ENCODE results near the gene RBM17.
"Not testable (repeated sequence)": the region's sequence is repeated elsewhere in the genome, so short reads cannot be mapped to it uniquely, and the experiment has no call there.

Gene RBM17

DNA sequence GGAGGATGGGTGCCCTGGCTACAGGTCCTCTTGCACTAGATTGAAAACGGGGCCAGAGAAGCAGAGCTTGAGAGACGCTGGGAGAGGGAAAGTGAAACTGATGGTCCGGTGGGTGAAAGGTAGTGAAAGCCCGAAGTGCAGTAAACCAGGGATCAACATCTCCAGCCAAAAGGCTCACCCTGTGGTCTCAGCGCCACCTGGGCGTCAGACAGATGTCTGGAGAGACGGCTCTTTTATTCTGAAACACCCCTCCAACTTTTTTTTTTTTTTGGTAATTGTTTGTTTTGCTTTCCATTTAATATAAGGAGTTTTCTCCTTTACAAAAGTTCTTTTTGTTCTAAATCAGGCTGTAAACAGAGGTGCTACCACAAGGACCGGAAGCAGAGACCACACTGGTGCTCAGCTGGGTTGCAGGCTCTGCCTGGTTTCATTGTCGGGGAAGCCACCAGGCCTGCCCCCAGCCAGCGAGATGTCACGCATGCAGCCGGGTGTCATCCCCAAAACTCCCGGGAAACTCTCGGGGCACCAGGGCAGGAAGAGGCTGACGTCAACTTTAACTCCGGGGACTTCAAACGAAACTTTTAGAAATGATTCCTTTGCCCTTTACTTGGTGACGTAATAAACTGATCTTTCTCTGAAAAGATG lies 37.9 kb upstream of the RBM17 start:
- TF ChIP-seq ZNF274 (IDR thresholded peaks at IDR 0.05; ENCODE audit: low read depth, low read length), result no peak
- H3K4me3 ChIP-seq (ENCODE audit: low read length), result peak overlapping the region; percentile 4; the same call in 1 of the 2 replicates

DNA sequence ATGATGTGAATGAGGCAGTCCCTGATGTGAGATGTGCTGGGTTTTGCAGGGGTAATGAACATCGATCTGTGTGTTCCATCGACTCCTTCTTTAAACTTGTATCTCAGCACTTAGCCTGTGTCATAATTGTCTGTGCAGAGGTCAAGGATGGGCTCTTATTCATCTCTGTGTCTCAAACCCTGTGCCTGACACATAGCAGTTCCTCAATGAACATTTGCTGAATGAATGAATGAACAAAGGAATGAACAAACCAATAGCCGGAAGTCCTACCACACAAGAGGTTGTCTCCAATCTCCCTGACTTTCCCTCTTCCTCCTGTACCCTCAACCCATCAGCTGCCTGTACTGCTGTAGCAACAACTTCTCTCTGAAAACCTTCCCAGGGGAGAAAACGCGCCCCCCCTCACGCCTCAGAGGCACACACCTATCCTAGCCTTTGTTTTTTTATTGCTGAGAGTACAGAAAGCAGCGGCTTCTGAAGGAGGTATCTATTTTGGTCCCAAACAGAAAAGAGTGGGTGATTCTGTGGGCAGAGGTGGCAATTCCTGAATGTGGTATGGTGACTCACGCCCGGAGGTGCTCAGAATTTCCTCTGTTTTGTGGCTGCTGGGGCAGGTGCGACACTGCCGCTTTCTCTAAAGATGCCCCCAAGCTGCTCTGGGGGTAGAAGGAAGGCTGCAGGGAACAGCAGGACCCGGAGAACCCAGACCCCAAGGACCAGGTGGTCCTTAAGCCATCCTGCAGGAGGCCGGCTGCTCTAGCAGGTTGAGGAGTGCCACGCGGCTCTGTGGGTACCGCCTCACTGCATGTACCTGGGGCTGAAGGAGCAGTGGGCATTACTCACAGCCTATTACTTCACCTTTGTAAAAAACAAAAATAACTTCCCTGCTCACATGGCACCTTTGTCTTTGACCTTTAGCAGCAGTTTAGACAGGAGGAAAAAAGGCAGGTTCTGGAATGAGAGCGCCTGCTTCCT lies 36.3 kb upstream of the RBM17 start:
- H3K4me3 ChIP-seq (ENCODE audit: low read length), result no peak overlapping the region; the same call in 1 of the 2 replicates
- TF ChIP-seq ZNF274 (IDR thresholded peaks at IDR 0.05; ENCODE audit: low read depth, low read length), result no peak

DNA sequence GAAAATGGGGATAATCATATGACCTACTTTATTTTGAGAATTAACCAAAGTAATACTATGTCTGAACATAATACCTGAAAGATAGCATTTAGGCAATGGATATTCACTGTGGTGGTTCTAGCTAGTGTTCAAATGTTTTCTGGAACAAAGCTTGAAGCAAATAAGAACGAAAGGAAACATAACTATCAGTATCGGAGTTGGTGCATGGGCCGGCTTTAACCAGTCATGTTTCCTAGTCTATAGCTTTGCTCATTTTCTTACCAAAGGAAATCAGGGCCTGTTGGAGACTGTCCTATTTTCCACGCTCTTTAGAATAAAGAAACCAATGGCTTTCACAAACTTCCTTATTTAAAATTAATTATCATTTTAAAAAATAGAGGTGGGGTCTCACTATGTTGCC lies 35.5 kb upstream of the RBM17 start:
- H3K4me3 ChIP-seq (ENCODE audit: low read length), result no peak overlapping the region
- no peak for TF ChIP-seq ZNF274 (IDR thresholded peaks at IDR 0.05; ENCODE audit: low read depth, low read length)

DNA sequence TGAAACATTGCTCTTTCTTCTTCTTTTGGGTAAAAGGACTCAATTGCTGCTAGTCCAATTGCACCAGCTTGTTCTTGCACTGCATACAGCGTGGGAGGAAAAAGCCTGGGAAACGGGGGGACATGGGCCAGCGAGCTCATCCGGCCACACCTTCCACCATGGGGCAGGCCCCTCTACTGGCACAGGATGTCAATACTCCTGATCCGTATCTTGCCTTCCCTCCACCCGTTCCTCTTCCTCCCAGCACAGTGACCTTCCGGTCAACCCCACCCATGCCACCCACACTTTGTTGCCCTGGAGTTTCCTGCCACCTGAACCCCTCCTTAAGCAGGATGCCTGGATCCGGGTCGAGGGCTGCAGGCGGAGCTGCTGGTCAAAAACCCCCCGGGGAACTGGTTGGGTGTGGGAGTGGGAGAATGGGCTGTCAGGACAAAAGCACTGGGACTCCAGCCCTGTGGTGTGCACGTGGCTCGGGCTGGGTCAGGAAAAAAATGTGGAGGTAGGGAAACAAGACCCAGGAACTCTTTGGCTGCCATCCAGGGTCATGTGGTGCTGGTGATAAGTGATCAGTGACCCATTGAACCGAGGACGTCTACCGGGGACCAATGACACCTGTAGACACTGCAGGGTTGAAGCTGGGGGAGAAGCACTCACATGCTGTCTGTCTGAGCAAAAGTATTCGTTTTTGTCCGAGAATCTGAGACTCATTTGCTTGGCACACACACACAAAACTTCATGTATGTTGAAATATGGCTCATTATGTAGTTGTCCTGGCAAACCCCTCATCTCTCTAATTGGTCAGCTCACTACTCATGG lies 34.8 kb upstream of the RBM17 start:
- no peak for TF ChIP-seq ZNF274 (IDR thresholded peaks at IDR 0.05; ENCODE audit: low read depth, low read length)
- H3K4me3 ChIP-seq (ENCODE audit: low read length), result no peak overlapping the region

DNA sequence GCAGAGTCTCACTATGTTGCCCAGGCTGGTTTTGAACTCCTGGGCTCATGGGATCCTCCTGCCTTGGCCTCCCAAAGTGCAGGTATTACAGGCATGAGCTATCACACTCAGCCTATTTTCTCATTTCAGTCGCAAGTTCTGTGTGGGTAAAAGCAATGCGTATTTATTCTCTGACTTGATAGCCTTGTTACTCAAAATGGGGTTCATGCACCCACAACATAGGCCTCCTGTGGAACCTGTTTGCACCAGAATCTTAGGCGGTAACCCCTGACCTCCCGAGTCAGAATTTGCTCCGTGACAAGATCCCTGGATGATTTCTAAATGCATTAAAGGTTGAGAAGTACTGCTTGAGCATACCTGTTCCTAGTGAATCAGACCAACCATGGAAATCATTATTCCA lies 34.0 kb upstream of the RBM17 start:
- H3K4me3 ChIP-seq (ENCODE audit: low read length), result no peak overlapping the region
- no peak for TF ChIP-seq ZNF274 (IDR thresholded peaks at IDR 0.05; ENCODE audit: low read depth, low read length)

DNA sequence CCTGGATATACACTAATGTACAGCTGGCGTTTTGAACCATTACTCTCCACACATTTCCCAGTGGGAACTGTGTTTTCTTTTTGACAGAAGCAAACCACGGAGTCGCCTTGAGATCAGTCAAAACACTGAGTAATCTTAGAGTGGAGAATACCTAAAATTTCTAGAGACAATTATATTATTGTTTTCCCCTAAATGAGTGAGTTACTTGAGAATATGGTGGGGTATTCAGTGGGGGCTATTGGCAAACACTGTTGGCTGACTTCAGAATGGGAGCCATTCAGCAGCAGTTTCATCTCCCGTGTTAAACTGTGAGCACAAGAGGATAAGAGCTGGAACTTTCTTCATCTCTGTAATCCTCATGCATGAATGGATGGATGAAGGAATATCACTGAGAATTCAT lies 32.9 kb upstream of the RBM17 start:
- TF ChIP-seq ZNF274 (IDR thresholded peaks at IDR 0.05; ENCODE audit: low read depth, low read length), result no peak
- no peak overlapping the region for H3K4me3 ChIP-seq (ENCODE audit: low read length)

DNA sequence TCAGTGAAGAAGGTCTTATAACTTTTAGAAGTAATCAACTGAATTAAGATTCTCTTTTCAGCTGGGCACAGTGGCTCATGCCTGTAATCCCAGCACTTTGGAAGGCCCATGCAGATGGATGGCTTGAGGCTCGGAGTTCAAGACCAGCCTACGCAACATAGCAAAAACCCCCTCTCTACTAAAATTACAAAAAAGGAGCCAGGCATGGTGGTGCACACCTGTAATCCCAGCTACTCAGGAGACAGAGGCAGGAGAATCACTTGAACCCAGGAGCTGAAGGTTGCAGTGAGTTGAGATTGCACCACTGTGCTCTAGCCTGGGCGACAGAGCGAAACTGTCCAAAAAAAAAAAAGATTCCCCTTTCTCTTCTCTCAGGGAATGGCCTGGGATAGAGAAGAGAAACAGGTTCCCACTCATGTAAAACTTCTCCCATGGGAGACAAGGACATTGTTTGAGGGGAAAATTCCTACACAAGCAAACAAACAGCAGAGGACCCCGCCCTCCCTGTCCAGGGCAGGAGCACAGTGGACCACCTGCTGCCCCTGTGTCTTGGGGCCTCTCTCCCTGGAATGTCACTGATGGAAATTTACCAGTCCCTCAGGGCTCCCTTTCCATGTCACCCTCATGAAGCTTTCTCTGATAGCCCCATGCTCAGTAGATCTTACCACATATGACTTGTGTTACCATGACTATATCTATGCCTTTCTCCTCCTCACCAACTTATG lies 32.3 kb upstream of the RBM17 start:
- no peak overlapping the region for H3K4me3 ChIP-seq (ENCODE audit: low read length)
- no peak for TF ChIP-seq ZNF274 (IDR thresholded peaks at IDR 0.05; ENCODE audit: low read depth, low read length)

DNA sequence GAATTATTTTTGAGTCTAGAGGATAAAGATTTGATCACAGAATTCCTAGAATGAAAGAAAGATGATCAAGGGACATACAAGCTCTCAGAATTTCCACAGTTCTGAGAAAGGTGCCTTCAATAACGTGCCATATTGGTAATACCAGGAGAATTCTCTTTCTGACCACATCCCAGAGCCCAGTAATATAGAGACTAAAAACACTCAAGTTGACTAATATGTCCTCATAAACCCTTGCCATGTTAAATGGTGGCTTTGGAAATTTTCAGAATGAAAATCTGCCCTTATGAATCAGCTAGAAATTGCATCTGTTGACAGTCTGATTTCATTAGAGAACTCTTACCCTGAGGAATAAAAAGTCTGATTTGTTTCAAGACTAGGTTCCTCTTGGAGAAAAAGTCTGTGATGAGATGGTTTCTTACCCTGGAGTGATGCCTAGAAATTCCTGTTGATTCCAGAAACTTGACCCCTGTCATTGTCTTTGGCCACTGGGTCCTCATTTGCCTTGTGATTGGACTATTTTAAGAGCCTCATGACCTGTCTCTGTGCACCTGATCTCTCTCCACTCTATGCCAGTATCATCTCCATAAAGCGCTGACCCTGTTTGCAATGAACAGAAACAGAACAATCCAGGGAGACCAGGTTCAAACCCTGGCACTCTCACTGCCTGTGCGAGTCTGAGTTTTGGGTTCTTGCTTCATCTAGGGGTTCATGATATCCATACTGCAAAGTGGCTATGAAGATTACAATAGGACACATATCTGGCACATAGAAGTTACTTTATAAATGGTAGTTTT lies 30.0 kb upstream of the RBM17 start:
- TF ChIP-seq ZNF274 (IDR thresholded peaks at IDR 0.05; ENCODE audit: low read depth, low read length), result no peak
- H3K4me3 ChIP-seq (ENCODE audit: low read length), result no peak overlapping the region

DNA sequence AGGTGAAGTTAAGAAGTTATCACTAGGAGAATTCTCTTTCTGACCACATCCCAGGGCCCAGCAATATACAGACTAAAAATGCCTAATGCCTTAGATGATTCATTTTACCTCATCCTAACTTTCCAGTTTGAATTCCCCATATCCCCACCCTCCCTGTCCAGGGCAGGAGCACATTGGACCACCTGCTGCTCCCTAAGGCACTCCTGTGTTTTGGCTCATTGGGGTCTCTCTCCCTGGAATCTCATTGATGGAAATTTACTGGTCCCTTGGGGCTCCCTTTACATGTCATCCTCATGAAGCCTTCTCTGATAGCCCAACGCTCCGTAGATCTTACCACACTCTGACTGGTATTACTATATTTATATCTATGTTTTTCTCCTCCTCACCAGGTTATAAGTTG lies 29.3 kb upstream of the RBM17 start:
- no peak for TF ChIP-seq ZNF274 (IDR thresholded peaks at IDR 0.05; ENCODE audit: low read depth, low read length)
- H3K4me3 ChIP-seq (ENCODE audit: low read length), result no peak overlapping the region

DNA sequence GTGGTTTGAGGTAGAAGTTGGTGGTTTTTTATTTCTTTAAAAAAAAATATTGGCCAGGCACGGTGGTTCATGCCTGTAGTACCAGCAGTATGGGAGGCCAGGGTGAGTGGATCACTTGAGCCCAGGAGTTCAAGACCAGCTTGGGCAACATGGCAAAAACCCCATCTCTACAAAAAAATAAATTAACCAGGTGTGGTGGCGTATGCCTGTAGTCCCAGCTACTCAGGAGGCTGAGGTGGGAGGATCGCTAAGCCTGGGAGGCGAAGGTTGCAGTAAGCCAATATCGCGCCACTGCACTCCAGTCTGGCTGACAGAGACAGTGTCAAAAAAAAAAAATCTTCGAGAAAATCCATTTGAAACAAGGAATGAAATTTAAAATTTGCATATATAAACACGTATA lies 27.8 kb upstream of the RBM17 start:
- TF ChIP-seq ZNF274 (IDR thresholded peaks at IDR 0.05; ENCODE audit: low read depth, low read length), result no peak
- H3K4me3 ChIP-seq (ENCODE audit: low read length), result peak overlapping the region; percentile 20; the same call in 1 of the 2 replicates

DNA sequence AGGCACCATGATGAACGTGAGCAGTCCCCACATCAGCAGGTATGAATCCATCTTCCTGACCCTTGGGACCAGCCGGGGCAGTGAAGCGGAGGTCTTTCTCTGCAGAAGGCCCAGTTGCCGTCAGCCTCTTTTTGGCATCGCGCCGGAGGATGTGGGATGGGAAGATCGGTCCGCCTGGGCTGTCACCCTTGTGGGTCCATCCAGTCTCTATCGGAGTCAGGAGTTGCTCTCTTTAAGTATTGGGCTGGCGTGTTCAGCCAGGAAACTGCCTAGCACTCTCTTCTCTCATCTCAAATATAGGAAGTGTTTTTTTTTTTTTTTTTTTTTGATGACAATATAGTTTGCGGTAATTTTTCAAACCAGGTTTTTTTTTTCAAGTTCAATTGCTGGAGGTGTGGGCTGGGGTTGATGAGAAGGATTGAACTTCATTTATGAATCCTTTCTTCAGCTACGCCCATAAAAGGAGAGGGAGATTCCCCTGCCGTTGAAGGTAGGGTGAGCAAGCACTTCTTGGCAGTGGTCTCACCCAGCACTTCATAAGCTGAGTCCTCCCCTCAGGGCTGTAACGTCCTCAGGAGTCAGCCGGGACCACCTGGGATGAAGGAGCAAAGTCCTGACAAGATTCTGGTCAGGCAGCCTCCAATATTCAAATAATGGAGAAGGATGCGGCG lies 26.6 kb upstream of the RBM17 start, which contains the start of gene IL2RA:
TSS of gene IL2RA (minus strand) at position 267 of the 671 bp plus-strand sequence. CDS start at position 51, 216 bp downstream.
- H3K4me3 ChIP-seq (ENCODE audit: low read length), result peak within 1 kb of the TSS; percentile 23
- no peak for TF ChIP-seq ZNF274 (IDR thresholded peaks at IDR 0.05; ENCODE audit: low read depth, low read length)

DNA sequence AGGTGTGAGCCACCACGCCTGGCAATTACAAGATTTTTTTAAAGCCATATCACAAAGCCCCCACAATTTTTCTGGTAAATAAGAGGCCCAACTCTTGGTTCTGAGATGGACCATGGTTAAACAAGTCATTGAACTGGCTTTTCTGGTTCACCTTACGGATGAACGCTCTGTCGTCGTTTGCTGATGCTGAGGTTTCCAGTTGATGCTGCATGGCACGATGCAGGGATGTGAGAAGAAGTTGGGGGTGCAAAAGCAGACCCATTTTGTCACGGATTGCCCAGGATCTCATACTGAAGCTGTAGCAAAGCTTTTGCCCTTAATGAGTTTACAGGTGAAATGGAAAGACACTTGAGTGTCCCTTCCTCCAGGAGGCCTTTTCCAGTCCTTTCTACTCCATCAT lies 24.7 kb upstream of the RBM17 start:
- TF ChIP-seq ZNF274 (IDR thresholded peaks at IDR 0.05; ENCODE audit: low read depth, low read length), result no peak
- H3K4me3 ChIP-seq (ENCODE audit: low read length), result no peak overlapping the region

DNA sequence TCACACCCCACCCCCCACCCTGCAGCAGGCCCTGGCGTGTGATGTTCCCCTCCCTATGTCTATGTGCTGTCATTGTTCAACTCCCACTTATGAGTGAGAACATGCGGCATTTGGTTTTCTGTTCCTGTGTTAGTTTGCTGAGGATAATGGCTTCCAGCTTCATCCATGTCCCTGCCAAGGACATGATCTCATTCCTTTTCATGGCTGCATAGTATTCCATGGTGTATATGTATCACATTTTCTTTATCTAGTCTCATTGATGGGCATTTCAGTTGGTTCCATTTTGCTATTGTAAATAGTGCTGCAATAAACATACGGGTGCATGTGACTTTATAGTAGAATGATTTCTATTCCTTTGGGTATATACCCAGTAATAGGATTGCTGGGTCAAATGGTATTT lies 24.1 kb upstream of the RBM17 start:
- not testable (repeated sequence) for H3K4me3 ChIP-seq (ENCODE audit: low read length)
